ENCODE results near the gene DTX3L.
A peak's percentile ranks its signal among the peaks of the same experiment; 100 is the strongest.

Gene DTX3L

GRCh38 chr3:122608916-122609315, 44.8 kb downstream of the DTX3L start:
- Histone ChIP-seq H3K27me3 (ENCODE audit: insufficient read depth, low read length, poor library complexity, severe bottlenecking) (no peaks in the 10 kb centered on the region), H3K36me3 (ENCODE audit: insufficient read depth, low read length) (no peaks in the 10 kb centered on the region), H2AFZ (ENCODE audit: low read length) (no peak overlapping the region), H3K4me1 (ENCODE audit: insufficient read depth, low read length, poor library complexity, severe bottlenecking) (no peaks in the 10 kb centered on the region), H3K9me2 (replicated peaks; ENCODE audit: low read depth, low read length) (no peaks in the 10 kb centered on the region), H4K20me1 (ENCODE audit: insufficient read depth, low read length, poor library complexity, severe bottlenecking) (no peaks in the 10 kb centered on the region), H3K4me3 (ENCODE audit: low read length, poor library complexity, severe bottlenecking) (no peak overlapping the region), H3F3A (ENCODE audit: low read depth) (no peaks in the 10 kb centered on the region), H3K4me2 (ENCODE audit: low read depth, low read length, poor library complexity, severe bottlenecking) (no peak overlapping the region), H3K9ac (ENCODE audit: low read depth, low read length, poor library complexity, severe bottlenecking) (no peak overlapping the region), H3K9me3 (ENCODE audit: insufficient read depth, low read depth, low read length) (no peaks in the 10 kb centered on the region), H3K79me2 (ENCODE audit: insufficient read depth, low read length) (no peaks in the 10 kb centered on the region)
- TF ChIP-seq EZH2phosphoT487 (IDR thresholded peaks at IDR 0.05; ENCODE audit: borderline replicate concordance) (no peak), CTCF (conservative IDR thresholded peaks at IDR 0.05; ENCODE audit: low read length) (no peak)

GRCh38 chr3:122609798-122610559, 45.8 kb downstream of the DTX3L start:
- H3K9me3 ChIP-seq (ENCODE audit: insufficient read depth, low read depth, low read length), result no peaks in the 10 kb centered on the region
- no peaks in the 10 kb centered on the region for H4K20me1 ChIP-seq (ENCODE audit: insufficient read depth, low read length, poor library complexity, severe bottlenecking)
- no peak overlapping the region for H3K4me2 ChIP-seq (ENCODE audit: low read depth, low read length, poor library complexity, severe bottlenecking)
- H3K79me2 ChIP-seq (ENCODE audit: insufficient read depth, low read length), result no peaks in the 10 kb centered on the region
- no peaks in the 10 kb centered on the region for H3K9me2 ChIP-seq (replicated peaks; ENCODE audit: low read depth, low read length)
- H3K36me3 ChIP-seq (ENCODE audit: insufficient read depth, low read length), result no peaks in the 10 kb centered on the region
- H3K4me1 ChIP-seq (ENCODE audit: insufficient read depth, low read length, poor library complexity, severe bottlenecking), result no peaks in the 10 kb centered on the region
- no peak overlapping the region for H3K4me3 ChIP-seq (ENCODE audit: low read length, poor library complexity, severe bottlenecking)
- no peak for TF ChIP-seq CTCF (conservative IDR thresholded peaks at IDR 0.05; ENCODE audit: low read length)
- TF ChIP-seq EZH2phosphoT487 (IDR thresholded peaks at IDR 0.05; ENCODE audit: borderline replicate concordance), result no peak
- H3K9ac ChIP-seq (ENCODE audit: low read depth, low read length, poor library complexity, severe bottlenecking), result no peak overlapping the region
- H2AFZ ChIP-seq (ENCODE audit: low read length), result peak overlapping the region; percentile 37; the same call in 1 of the 2 replicates
- no peaks in the 10 kb centered on the region for H3F3A ChIP-seq (ENCODE audit: low read depth)
- H3K27me3 ChIP-seq (ENCODE audit: insufficient read depth, low read length, poor library complexity, severe bottlenecking), result no peaks in the 10 kb centered on the region

- no peaks in the 10 kb centered on the region for H3K9me3 ChIP-seq (ENCODE audit: insufficient read depth, low read depth, low read length)
- TF ChIP-seq CTCF (conservative IDR thresholded peaks at IDR 0.05; ENCODE audit: low read length) (no peak), EZH2phosphoT487 (IDR thresholded peaks at IDR 0.05; ENCODE audit: borderline replicate concordance) (no peak)
- no peaks in the 10 kb centered on the region for H4K20me1 ChIP-seq (ENCODE audit: insufficient read depth, low read length, poor library complexity, severe bottlenecking)
- H3K36me3 ChIP-seq (ENCODE audit: insufficient read depth, low read length), result no peaks in the 10 kb centered on the region
- H3K27me3 ChIP-seq (ENCODE audit: insufficient read depth, low read length, poor library complexity, severe bottlenecking), result no peaks in the 10 kb centered on the region
- H3F3A ChIP-seq (ENCODE audit: low read depth), result no peaks in the 10 kb centered on the region
- H3K79me2 ChIP-seq (ENCODE audit: insufficient read depth, low read length), result no peaks in the 10 kb centered on the region
- H3K4me1 ChIP-seq (ENCODE audit: insufficient read depth, low read length, poor library complexity, severe bottlenecking), result peaks cover 9% of the 10 kb centered on the region
- no peak overlapping the region for H3K4me3 ChIP-seq (ENCODE audit: low read length, poor library complexity, severe bottlenecking)
- no peak overlapping the region for H3K9ac ChIP-seq (ENCODE audit: low read depth, low read length, poor library complexity, severe bottlenecking)
- H2AFZ ChIP-seq (ENCODE audit: low read length), result no peak overlapping the region
- no peak overlapping the region for H3K4me2 ChIP-seq (ENCODE audit: low read depth, low read length, poor library complexity, severe bottlenecking)
- H3K9me2 ChIP-seq (replicated peaks; ENCODE audit: low read depth, low read length), result no peaks in the 10 kb centered on the region
Measured at GRCh38 chr3:122612696-122613095, 48.6 kb downstream of the DTX3L start.
